ENCODE measurements around the gene FUT7. TPM values are rescaled to one million over a fixed set of nuclear protein-coding genes. Genes with fewer than 3 reads are reported as not detected.
A peak's percentile ranks its signal among the peaks of the same experiment; 100 is the strongest.

The FUT7 gene
- total and polyA plus RNA-seq, 2 of the 13 experiments (the other 11 are each of a cell fraction or from before 2014, with no cell fraction given), result 0.05 TPM; not detected in 1

DNA sequence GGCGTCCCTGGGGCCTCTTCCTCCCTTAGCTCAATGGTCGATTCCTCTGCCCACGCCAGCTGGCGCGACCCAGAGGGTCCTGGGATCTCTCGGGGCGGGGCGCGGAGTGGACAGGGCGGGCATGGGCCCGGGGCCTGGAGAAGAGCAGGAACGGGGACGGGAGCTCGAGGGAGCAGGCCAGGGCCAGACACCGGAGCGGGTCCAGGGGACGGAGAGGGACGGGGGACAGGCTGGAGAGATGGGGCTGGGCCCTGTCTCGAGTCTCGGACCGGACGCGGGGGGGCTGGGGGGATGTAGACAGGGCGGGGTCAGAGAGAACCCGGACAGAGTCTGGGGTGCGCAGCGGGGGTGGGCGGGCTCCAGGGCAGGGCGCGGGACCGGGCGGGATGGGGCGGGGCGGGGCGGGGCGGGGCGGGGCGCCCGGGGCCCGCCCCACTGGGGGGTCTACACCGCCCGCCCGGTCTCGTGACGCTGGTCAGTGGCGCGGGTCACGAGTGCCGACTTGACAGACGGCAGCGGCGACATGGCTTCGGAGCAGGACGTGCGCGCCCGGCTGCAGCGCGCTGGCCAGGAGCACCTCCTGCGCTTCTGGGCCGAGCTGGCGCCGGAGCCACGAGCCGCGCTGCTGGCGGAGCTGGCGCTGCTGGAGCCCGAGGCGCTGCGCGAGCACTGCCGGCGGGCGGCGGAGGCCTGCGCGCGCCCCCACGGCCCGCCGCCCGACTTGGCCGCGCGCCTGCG is 45.3 kb upstream of the FUT7 start, which contains the start of gene UAP1L1 (continued):
- TF ChIP-seq, protein P1, sequence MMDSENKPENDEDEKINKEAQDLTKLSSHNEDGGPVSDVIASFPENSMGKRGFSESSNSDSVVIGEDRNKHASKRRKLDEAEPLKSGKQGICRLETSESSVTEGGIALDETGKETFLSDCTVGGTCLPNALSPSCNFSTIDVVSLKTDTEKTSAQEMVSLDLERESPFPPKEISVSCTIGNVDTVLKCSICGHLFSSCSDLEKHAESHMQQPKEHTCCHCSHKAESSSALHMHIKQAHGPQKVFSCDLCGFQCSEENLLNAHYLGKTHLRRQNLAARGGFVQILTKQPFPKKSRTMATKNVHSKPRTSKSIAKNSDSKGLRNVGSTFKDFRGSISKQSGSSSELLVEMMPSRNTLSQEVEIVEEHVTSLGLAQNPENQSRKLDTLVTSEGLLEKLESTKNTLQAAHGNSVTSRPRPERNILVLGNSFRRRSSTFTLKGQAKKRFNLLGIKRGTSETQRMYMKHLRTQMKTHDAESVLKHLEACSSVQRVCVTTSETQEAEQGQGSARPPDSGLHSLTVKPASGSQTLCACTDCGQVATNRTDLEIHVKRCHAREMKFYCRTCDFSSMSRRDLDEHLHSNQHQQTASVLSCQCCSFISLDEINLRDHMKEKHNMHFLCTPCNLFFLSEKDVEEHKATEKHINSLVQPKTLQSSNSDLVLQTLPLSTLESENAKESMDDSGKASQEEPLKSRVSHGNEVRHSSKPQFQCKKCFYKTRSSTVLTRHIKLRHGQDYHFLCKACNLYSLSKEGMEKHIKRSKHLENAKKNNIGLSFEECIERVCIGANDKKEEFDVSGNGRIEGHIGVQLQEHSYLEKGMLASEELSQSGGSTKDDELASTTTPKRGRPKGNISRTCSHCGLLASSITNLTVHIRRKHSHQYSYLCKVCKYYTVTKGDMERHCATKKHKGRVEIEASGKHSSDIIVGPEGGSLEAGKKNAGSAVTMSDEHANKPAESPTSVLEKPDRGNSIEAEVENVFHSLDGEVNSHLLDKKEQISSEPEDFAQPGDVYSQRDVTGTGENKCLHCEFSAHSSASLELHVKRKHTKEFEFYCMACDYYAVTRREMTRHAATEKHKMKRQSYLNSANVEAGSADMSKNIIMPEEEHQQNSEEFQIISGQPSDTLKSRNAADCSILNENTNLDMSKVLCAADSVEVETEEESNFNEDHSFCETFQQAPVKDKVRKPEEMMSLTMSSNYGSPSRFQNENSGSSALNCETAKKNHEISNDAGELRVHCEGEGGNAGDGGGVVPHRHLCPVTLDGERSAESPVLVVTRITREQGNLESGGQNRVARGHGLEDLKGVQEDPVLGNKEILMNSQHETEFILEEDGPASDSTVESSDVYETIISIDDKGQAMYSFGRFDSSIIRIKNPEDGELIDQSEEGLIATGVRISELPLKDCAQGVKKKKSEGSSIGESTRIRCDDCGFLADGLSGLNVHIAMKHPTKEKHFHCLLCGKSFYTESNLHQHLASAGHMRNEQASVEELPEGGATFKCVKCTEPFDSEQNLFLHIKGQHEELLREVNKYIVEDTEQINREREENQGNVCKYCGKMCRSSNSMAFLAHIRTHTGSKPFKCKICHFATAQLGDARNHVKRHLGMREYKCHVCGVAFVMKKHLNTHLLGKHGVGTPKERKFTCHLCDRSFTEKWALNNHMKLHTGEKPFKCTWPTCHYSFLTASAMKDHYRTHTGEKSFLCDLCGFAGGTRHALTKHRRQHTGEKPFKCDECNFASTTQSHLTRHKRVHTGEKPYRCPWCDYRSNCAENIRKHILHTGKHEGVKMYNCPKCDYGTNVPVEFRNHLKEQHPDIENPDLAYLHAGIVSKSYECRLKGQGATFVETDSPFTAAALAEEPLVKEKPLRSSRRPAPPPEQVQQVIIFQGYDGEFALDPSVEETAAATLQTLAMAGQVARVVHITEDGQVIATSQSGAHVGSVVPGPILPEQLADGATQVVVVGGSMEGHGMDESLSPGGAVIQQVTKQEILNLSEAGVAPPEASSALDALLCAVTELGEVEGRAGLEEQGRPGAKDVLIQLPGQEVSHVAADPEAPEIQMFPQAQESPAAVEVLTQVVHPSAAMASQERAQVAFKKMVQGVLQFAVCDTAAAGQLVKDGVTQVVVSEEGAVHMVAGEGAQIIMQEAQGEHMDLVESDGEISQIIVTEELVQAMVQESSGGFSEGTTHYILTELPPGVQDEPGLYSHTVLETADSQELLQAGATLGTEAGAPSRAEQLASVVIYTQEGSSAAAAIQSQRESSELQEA (CRISPR knock-in tag; IDR thresholded peaks at IDR 0.05; ENCODE audit: not compliant biosample characterization), result no peak
- TF ChIP-seq, protein P2, sequence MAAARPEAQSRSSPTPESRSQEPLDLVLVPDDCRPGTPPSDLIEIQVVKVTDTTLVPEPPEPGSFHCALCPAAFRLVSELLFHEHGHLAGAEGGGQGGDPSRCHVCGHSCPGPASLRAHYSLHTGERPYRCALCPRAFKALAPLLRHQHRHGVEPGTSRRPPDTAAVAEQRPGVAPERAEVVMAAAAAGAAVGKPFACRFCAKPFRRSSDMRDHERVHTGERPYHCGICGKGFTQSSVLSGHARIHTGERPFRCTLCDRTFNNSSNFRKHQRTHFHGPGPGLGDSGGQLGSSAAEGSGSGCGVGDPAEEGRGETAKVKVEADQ (CRISPR knock-in tag; IDR thresholded peaks at IDR 0.05; ENCODE audit: borderline replicate concordance), result no peak
- TF ChIP-seq YEATS4 (CRISPR knock-in tag; IDR thresholded peaks at IDR 0.05; ENCODE audit: borderline replicate concordance) (peak; percentile 28; the same call in 1 of the 2 replicates), ZSCAN20 (CRISPR knock-in tag; IDR thresholded peaks at IDR 0.05; ENCODE audit: borderline replicate concordance) (peak; percentile 21; the same call in 1 of the 2 replicates), SALL2 (CRISPR knock-in tag; IDR thresholded peaks at IDR 0.05) (no peak), SKIL (CRISPR knock-in tag; IDR thresholded peaks at IDR 0.05; ENCODE audit: borderline replicate concordance) (0 out of 2 replicates have a peak, but pooled peaks have one; percentile 32), IKZF1 (IDR thresholded peaks at IDR 0.05) (no peak)
- TF ChIP-seq, protein P3, sequence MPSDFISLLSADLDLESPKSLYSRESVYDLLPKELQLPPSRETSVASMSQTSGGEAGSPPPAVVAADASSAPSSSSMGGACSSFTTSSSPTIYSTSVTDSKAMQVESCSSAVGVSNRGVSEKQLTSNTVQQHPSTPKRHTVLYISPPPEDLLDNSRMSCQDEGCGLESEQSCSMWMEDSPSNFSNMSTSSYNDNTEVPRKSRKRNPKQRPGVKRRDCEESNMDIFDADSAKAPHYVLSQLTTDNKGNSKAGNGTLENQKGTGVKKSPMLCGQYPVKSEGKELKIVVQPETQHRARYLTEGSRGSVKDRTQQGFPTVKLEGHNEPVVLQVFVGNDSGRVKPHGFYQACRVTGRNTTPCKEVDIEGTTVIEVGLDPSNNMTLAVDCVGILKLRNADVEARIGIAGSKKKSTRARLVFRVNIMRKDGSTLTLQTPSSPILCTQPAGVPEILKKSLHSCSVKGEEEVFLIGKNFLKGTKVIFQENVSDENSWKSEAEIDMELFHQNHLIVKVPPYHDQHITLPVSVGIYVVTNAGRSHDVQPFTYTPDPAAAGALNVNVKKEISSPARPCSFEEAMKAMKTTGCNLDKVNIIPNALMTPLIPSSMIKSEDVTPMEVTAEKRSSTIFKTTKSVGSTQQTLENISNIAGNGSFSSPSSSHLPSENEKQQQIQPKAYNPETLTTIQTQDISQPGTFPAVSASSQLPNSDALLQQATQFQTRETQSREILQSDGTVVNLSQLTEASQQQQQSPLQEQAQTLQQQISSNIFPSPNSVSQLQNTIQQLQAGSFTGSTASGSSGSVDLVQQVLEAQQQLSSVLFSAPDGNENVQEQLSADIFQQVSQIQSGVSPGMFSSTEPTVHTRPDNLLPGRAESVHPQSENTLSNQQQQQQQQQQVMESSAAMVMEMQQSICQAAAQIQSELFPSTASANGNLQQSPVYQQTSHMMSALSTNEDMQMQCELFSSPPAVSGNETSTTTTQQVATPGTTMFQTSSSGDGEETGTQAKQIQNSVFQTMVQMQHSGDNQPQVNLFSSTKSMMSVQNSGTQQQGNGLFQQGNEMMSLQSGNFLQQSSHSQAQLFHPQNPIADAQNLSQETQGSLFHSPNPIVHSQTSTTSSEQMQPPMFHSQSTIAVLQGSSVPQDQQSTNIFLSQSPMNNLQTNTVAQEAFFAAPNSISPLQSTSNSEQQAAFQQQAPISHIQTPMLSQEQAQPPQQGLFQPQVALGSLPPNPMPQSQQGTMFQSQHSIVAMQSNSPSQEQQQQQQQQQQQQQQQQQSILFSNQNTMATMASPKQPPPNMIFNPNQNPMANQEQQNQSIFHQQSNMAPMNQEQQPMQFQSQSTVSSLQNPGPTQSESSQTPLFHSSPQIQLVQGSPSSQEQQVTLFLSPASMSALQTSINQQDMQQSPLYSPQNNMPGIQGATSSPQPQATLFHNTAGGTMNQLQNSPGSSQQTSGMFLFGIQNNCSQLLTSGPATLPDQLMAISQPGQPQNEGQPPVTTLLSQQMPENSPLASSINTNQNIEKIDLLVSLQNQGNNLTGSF (CRISPR knock-in tag; IDR thresholded peaks at IDR 0.05), result no peak
- TF ChIP-seq, protein P4, sequence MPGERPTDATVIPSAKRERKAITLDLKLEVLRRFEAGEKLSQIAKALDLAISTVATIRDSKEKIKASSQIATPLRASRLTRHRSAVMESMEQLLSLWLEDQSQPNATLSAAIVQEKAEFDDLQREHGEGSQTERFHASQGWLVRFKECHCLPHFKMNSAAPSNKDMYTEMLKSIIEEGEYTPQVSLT (CRISPR knock-in tag; IDR thresholded peaks at IDR 0.05; ENCODE audit: borderline replicate concordance, low read depth), result no peak
